ENCODE measurements around the gene SFN.

DNA sequence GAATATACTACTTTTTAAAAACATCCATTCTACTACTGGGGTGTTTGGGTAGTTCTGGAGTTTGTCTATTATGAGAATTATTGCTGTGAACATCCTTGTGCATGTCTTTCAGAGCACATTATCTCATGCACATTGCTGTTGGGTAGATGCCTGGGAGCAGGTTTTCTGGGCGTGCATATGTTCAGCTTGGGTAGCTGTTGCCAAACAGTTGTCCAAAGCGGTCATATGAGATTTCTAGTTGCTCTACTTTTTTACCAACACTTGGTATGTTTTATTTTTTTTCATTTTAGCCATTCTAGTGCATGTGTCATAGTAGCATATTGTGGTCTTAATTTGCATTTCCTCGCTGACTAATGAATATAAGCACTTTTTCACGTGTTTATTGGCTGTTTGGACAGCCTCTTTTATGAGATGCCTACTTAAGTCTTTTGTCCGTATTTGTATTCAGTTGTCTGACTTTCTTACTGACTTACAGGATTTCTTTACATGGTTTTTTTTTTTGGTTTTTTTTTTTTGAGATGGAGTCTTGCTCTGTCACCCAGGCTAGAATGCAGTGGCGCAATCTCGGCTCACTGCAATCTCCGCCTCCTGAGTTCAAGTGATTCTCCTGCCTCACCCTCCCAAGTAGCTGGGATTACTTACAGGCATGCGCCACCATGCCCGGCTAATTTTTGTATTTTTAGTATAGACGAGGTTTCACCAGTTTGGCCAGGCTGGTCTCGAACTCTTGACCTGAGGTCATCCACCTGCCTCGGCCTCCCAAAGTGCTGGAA lies 18.3 kb upstream of the SFN start:
- TF ChIP-seq JUN (IDR thresholded peaks at IDR 0.05; ENCODE audit: borderline replicate concordance, insufficient read depth, insufficient read length, low read depth) (no peak), POLR2A (IDR thresholded peaks at IDR 0.05; ENCODE audit: low read depth, low read length) (no peak), EZH2 (IDR thresholded peaks at IDR 0.05; ENCODE audit: borderline replicate concordance, low read depth, low read length, severe bottlenecking) (no peak), POLR2AphosphoS5 (IDR thresholded peaks at IDR 0.05; ENCODE audit: insufficient read depth, low read depth, low read length) (no peak), FOS (IDR thresholded peaks at IDR 0.05; ENCODE audit: borderline replicate concordance, insufficient read depth, low read length) (no peak)
- TF ChIP-seq, protein P1, sequence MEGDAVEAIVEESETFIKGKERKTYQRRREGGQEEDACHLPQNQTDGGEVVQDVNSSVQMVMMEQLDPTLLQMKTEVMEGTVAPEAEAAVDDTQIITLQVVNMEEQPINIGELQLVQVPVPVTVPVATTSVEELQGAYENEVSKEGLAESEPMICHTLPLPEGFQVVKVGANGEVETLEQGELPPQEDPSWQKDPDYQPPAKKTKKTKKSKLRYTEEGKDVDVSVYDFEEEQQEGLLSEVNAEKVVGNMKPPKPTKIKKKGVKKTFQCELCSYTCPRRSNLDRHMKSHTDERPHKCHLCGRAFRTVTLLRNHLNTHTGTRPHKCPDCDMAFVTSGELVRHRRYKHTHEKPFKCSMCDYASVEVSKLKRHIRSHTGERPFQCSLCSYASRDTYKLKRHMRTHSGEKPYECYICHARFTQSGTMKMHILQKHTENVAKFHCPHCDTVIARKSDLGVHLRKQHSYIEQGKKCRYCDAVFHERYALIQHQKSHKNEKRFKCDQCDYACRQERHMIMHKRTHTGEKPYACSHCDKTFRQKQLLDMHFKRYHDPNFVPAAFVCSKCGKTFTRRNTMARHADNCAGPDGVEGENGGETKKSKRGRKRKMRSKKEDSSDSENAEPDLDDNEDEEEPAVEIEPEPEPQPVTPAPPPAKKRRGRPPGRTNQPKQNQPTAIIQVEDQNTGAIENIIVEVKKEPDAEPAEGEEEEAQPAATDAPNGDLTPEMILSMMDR (IDR thresholded peaks at IDR 0.05; ENCODE audit: extremely low read depth in 1 of 2, insufficient read depth in 1 of 2, low read depth in 1 of 2, low read length in 2 of 2), result no peak
- TF ChIP-seq, protein P2, sequence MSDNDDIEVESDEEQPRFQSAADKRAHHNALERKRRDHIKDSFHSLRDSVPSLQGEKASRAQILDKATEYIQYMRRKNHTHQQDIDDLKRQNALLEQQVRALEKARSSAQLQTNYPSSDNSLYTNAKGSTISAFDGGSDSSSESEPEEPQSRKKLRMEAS (IDR thresholded peaks at IDR 0.05; ENCODE audit: insufficient read depth, insufficient read length), result no peak
